KMS-11 (cell line): ENCODE measurements around the gene TNIP1.

Experiments used
- H2AFZ ChIP-seq: fragments of 200-600 bp; sonication (generic); 2 replicates; pipeline ENCODE4 v1.6.1; 2016; ENCODE audit warnings: antibody characterized with exemption, mixed run types, low read depth
- H3K27ac ChIP-seq: fragments of 200-600 bp; sonication (generic); 2 replicates; pipeline ENCODE4 v1.6.1; 2016; ENCODE audit warnings: mild to moderate bottlenecking, mixed run types
- H3K27me3 ChIP-seq: fragments of 200-600 bp; sonication (generic); 2 replicates; pipeline ENCODE4 v1.6.1; 2017; ENCODE audit warnings: mild to moderate bottlenecking, low read depth, mixed run types, moderate library complexity; ENCODE audit not compliant: insufficient read depth
- H3K36me3 ChIP-seq: fragments of 200-600 bp; sonication (generic); 2 replicates; pipeline ENCODE4 v1.6.1; 2017; ENCODE audit warnings: mild to moderate bottlenecking, mixed run types; ENCODE audit not compliant: insufficient read depth
- H3K4me1 ChIP-seq: fragments of 200-600 bp; sonication (generic); 2 replicates; pipeline ENCODE4 v1.6.1; 2016; ENCODE audit warnings: mild to moderate bottlenecking, low read depth, mixed run types; ENCODE audit not compliant: poor library complexity, severe bottlenecking
- H3K4me2 ChIP-seq: fragments of 200-600 bp; sonication (generic); 2 replicates; pipeline ENCODE4 v1.7.0; 2016; ENCODE audit warnings: mild to moderate bottlenecking, mixed run types
- H3K4me3 ChIP-seq: fragments of 200-600 bp; sonication (generic); IDR thresholded peaks from 2 replicates; pipeline ENCODE4 v1.6.1; 2017; ENCODE audit warnings: low read depth, low read length, mixed read lengths; ENCODE audit not compliant: insufficient read depth
- H3K79me2 ChIP-seq: fragments of 200-600 bp; sonication (generic); 2 replicates; pipeline ENCODE4 v1.6.1; 2016; ENCODE audit warnings: low read depth, mixed run types; ENCODE audit not compliant: insufficient read depth
- H3K9ac ChIP-seq: fragments of 200-600 bp; sonication (generic); 2 replicates; pipeline ENCODE4 v1.6.1; 2016; ENCODE audit warnings: mild to moderate bottlenecking, mixed run types
- H4K20me1 ChIP-seq: fragments of 200-600 bp; sonication (generic); 2 replicates; pipeline ENCODE4 v1.6.1; 2016; ENCODE audit warnings: mild to moderate bottlenecking, mixed run types; ENCODE audit not compliant: insufficient read depth
- TF ChIP-seq, protein P1 (sequence below): fragments of 200-600 bp; sonication (generic); conservative IDR thresholded peaks from 2 replicates; pipeline ENCODE4 v1.6.1; 2017; ENCODE audit warnings: low read depth, mild to moderate bottlenecking, antibody characterized with exemption, low read length, moderate library complexity, mixed read lengths

The TNIP1 gene

GRCh38 chr5:151022511-151023018 is 58.3 kb downstream of the TNIP1 start:
- Histone ChIP-seq H4K20me1 (no peaks in the 10 kb centered on the region), H2AFZ (no peak overlapping the region)

DNA sequence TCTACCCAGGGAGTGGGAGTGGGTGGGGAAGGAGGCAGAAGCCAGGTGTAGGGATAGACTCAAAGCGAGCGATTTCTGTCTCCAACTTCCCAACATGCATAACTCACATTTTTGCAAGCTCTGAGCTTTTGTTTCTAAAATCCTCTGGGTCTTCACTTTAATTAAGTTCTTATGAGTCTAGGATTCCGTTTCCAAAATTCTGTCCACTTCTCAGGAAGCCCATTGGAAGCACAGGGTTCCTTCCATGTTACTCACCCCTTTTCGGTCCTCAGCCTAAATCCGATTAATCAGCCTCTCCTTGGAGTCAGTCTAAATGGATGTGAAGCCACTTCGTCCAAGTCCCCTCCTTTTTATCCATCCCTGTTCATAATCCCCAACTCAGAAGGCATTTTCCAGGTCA is 59.1 kb downstream of the TNIP1 start:
- Histone ChIP-seq H3K4me1 (no peaks in the 10 kb centered on the region), H3K79me2 (no peaks in the 10 kb centered on the region), H3K9ac (no peak overlapping the region), H3K4me3 (no peak overlapping the region), H3K36me3 (no peaks in the 10 kb centered on the region), H3K27ac (no peak overlapping the region), H3K27me3 (no peaks in the 10 kb centered on the region), H2AFZ (no peak overlapping the region), H4K20me1 (no peaks in the 10 kb centered on the region), H3K4me2 (no peak overlapping the region)
- TF ChIP-seq, protein P1, sequence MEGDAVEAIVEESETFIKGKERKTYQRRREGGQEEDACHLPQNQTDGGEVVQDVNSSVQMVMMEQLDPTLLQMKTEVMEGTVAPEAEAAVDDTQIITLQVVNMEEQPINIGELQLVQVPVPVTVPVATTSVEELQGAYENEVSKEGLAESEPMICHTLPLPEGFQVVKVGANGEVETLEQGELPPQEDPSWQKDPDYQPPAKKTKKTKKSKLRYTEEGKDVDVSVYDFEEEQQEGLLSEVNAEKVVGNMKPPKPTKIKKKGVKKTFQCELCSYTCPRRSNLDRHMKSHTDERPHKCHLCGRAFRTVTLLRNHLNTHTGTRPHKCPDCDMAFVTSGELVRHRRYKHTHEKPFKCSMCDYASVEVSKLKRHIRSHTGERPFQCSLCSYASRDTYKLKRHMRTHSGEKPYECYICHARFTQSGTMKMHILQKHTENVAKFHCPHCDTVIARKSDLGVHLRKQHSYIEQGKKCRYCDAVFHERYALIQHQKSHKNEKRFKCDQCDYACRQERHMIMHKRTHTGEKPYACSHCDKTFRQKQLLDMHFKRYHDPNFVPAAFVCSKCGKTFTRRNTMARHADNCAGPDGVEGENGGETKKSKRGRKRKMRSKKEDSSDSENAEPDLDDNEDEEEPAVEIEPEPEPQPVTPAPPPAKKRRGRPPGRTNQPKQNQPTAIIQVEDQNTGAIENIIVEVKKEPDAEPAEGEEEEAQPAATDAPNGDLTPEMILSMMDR = no peak

More at GRCh38 chr5:151022511-151023018, 58.3 kb downstream of the TNIP1 start:
- no peak overlapping the region for H3K4me2 ChIP-seq
- no peak overlapping the region for H3K27ac ChIP-seq
- no peak overlapping the region for H3K9ac ChIP-seq
- no peaks in the 10 kb centered on the region for H3K36me3 ChIP-seq
- TF ChIP-seq, protein P1 = no peak
- no peak overlapping the region for H3K4me3 ChIP-seq
- no peaks in the 10 kb centered on the region for H3K79me2 ChIP-seq
- H3K4me1 ChIP-seq = no peaks in the 10 kb centered on the region
- no peaks in the 10 kb centered on the region for H3K27me3 ChIP-seq

DNA sequence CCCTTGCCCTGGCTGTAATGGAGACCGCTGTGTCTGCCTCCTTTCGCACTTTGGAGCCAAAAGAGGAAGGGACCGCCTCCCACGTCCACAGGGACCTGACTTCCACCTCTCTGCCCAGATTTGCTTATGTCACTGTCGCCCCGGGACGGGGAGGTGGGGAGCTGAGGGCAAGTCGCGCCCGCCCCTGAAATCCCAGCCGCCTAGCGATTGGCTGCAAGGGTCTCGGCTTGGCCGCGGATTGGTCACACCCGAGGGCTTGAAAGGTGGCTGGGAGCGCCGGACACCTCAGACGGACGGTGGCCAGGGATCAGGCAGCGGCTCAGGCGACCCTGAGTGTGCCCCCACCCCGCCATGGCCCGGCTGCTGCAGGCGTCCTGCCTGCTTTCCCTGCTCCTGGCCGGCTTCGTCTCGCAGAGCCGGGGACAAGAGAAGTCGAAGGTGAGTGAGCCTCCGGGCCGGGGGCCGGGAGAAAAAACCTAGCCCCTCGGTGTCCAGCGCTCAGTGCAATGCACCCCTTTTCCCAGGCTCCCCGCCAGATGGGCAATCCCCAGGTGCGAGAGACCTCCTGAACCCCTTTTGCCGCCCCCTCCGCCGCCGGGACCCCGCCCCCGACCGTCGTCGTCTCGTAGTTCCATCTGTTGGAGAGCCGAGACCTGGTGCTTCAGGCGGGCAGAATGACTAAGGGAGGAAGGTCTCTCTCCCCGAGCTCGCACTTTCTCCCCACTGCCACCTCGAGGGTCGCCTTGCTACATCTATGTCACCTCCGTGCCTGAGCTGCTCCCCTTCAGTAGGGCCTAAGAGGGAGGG is 60.3 kb downstream of the TNIP1 start, which contains the start of gene GPX3:
TSS of gene GPX3 (plus strand) at position 288 of the 807 bp plus-strand sequence. CDS start at position 352, 64 bp downstream.
- Histone ChIP-seq H4K20me1 (no peaks in the 10 kb centered on the region), H2AFZ (no peak within 1 kb of the TSS), H3K4me3 (no peak within 1 kb of the TSS), H3K4me1 (no peaks in the 10 kb centered on the region), H3K79me2 (no peaks in the 10 kb centered on the region), H3K9ac (no peak within 1 kb of the TSS), H3K4me2 (no peak within 1 kb of the TSS), H3K27me3 (no peaks in the 10 kb centered on the region), H3K27ac (no peak within 1 kb of the TSS), H3K36me3 (no peaks in the 10 kb centered on the region)
- TF ChIP-seq, protein P1 = no peak

DNA sequence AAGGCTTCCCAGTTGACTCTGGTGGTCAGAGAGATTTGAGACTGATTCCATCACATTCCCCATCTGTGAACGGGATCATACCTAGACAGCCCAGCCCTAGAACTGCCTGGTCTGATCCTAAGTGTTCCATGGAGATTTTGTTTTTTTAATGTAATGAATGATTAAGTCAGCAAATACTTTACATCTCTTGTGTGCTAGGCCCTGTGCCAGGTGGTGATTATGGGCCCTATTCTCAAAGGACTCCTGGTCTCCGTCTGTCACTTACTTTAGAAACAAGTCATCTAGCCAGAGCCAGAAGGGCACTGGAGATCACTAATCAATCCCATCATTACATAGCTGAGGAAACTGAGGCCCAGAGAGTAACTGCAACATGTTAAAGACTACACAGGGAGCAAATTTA is 61.5 kb downstream of the TNIP1 start:
- Histone ChIP-seq H3K27ac (no peak overlapping the region), H3K4me2 (no peak overlapping the region), H4K20me1 (no peaks in the 10 kb centered on the region), H3K4me3 (no peak overlapping the region), H3K9ac (no peak overlapping the region), H3K27me3 (no peaks in the 10 kb centered on the region), H3K79me2 (no peaks in the 10 kb centered on the region), H2AFZ (no peak overlapping the region), H3K4me1 (no peaks in the 10 kb centered on the region), H3K36me3 (no peaks in the 10 kb centered on the region)
- TF ChIP-seq, protein P1 = no peak
